Measurements from ENCODE around the gene RHBDD1. TPM values are rescaled to one million over a fixed set of nuclear protein-coding genes. Genes with fewer than 3 reads are reported as not detected.

The RHBDD1 gene
- total RNA-seq, 4 donors from 2014 or later, result 12.1 to 21.6 (median 19.3) TPM

GRCh38 chr2:226874749-226875148 lies 38.9 kb downstream of the RHBDD1 start:
- no peak for TF ChIP-seq CTCF (IDR thresholded peaks at IDR 0.05)
- ATAC-seq (ENCODE audit: low FRiP score), result no peak
- DNase-seq (ENCODE audit: low spot score), result no peak

GRCh38 chr2:226875438-226876225 lies 39.8 kb downstream of the RHBDD1 start:
- no peak for DNase-seq (ENCODE audit: low spot score)
- no peak for ATAC-seq (ENCODE audit: low FRiP score)
- TF ChIP-seq CTCF (IDR thresholded peaks at IDR 0.05), result no peak

- no peak for TF ChIP-seq CTCF (IDR thresholded peaks at IDR 0.05)
- DNase-seq (ENCODE audit: low spot score) (no peak), ATAC-seq (ENCODE audit: low FRiP score) (no peak)
Observed at GRCh38 chr2:226877491-226877890, 41.6 kb downstream of the RHBDD1 start.

- TF ChIP-seq CTCF (IDR thresholded peaks at IDR 0.05), result no peak
- ATAC-seq (ENCODE audit: low FRiP score) (no peak), DNase-seq (ENCODE audit: low spot score) (no peak)
Observed at GRCh38 chr2:226881287-226881686, 45.4 kb downstream of the RHBDD1 start.

GRCh38 chr2:226882606-226883005 lies 46.8 kb downstream of the RHBDD1 start:
- TF ChIP-seq CTCF (IDR thresholded peaks at IDR 0.05), result no peak
- DNase-seq (ENCODE audit: low spot score), result no peak
- no peak for ATAC-seq (ENCODE audit: low FRiP score)

- DNase-seq (ENCODE audit: low spot score) (no peak), ATAC-seq (ENCODE audit: low FRiP score) (no peak)
- no peak for TF ChIP-seq CTCF (IDR thresholded peaks at IDR 0.05)
Observed at GRCh38 chr2:226883296-226883795, 47.5 kb downstream of the RHBDD1 start.

- ATAC-seq (ENCODE audit: low FRiP score) (no peak), DNase-seq (ENCODE audit: low spot score) (no peak)
- TF ChIP-seq CTCF (IDR thresholded peaks at IDR 0.05), result no peak
Observed at GRCh38 chr2:226884166-226884565, 48.3 kb downstream of the RHBDD1 start.

Measured in omental fat pad (tissue), 4 donors.